IPS DF 4.7 (cell line): ENCODE measurements around the gene CLINT1.
"Not testable (repeated sequence)": the region's sequence is repeated elsewhere in the genome, so short reads cannot be mapped to it uniquely, and the experiment has no call there.

ENCODE experiments used
- DNase-seq: peaks from one replicate; pipeline ENCODE4 v3.0.0-alpha.2; 2013; ENCODE audit warnings: low spot score; ENCODE audit errors: extremely low read depth

The CLINT1 gene

GRCh38 chr5:157862183-157862851 is 3.4 kb upstream of the CLINT1 start:
- DNase-seq = no peak

DNA sequence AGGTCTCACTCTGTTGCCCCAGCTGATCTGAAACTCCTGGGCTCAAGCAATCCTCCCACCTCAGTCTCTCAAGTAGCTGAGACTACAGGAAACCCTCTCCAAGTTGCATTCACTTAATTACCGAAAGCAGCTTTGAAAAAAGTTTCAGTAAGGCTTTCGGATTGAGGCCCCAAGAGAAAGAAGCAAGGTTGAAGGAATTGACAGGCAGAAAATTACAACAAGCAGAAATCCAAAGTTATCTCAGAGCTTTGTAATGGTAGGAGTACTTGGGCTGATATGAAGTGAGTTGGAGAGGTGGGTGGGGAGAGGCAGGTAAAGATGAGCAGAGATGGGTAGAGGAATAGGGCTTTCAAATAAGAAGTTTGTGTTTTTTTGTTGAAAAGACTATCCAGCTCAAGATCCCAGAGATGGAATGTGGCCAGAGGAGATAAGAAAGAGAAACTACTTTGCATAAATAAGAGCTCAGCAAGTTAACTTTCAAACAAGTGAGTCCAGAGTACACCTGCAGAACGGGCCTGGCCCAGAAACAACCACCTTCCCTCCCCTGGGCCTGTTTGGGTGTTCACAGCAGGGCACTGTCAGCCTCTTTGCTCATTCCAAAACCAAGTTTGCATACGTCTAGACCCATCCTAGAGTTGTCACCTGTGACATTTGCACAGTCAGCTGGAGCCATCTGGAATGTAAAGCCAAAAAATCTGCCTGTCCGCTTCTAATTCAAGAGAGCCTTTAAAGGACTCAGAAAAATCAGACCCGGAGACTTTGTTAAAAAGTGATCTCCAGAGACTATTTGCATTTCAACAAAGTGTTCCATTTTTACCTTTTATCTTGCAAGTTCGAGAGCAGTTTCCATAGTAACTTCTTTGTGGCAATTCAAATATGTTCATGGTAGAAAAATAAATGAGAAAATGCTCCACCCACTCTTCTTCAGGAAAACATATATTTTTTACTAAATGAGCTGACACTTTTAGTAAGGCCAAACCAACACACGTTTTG is 2.2 kb upstream of the CLINT1 start:
- DNase-seq = no peak

GRCh38 chr5:157859227-157859575 is 256 bp upstream of the CLINT1 start:
- no peak for DNase-seq

DNA sequence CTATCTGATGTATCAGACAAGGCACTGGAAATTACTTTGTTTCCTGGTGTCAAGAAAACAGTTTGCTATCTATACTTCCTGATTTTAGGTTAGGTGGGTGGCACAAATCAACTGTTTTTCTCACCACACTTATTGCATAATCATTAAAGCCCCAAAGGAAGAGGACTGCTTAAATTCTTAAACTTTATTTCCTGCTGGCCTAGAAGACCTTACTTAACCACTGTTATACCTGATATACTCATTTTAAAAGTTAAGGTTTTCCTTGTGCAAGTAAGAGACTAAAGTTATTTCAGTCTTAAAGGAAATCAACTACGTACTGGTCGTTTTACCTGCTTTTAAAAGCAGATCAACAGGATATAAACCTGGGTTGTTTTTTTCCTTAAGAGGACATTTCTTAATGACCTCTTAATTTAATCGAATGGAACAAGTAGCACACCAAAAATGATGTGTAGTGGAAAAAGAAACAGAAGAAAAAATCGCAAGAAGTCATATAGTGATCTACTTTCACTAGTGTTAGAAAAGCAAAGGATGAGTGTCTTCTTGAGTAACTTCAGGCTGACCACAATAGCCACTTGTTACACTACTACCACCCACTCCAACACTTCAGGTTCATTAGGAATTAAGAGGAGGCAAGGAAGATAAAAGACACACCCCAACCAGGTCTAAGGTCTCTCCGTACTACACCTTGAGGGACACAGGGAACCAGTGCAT is 974 bp downstream of the CLINT1 start:
- no peak for DNase-seq

GRCh38 chr5:157855404-157855994 is 3.4 kb downstream of the CLINT1 start:
- DNase-seq = peak; percentile 56

DNA sequence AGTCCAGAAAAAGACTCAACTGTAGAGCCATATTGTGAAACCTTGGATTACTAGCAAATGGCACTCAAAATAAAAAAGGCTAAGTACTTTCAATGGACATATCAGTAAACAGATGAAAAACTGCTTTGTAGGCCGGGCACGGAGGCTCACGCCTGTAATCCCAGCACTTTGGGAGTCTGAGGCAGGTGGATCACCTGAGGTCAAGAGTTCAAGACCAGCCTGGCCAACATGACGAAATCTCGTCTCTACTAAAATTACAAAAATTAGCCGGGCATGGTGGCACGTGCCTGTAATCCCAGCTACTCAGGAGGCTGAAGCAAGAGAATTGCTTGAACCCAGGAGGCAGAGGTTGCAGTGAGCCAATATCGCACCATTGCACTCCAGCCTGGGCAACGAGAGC is 5.6 kb downstream of the CLINT1 start:
- not testable (repeated sequence) for DNase-seq

DNA sequence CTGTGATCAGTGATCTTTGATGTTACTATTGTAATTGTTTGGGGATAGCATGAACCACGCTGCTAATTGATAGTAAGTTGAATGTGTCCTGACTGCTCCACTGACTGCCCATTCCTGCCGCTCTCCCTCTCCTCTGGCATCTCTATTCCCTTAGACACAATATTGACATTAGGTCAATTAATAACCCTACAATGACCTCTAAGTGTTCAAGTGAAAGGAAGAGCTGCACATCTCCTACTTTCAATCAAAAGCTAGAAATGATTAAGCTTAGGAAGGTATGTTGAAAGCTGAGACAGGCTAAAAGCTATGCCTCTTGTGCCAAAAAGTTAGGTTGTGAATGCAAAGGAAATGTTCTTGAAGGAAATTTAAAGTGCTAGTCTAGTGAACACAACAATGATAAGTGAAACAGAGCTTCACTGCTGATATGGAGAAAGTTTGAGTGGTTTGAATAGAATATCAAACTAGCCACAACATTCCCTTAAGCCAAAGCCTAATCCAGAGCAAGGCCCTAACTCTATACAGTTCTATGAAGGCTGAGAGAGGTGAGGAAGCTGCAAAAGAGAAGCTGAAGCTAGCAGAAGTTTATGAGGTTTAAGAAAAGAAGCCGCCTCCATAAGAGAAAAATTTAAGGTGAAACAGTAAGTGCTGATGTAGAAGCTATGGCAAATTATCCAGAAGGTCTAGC is 12.9 kb downstream of the CLINT1 start:
- DNase-seq = no peak

GRCh38 chr5:157842787-157843186 is 16.2 kb downstream of the CLINT1 start:
- DNase-seq = no peak

DNA sequence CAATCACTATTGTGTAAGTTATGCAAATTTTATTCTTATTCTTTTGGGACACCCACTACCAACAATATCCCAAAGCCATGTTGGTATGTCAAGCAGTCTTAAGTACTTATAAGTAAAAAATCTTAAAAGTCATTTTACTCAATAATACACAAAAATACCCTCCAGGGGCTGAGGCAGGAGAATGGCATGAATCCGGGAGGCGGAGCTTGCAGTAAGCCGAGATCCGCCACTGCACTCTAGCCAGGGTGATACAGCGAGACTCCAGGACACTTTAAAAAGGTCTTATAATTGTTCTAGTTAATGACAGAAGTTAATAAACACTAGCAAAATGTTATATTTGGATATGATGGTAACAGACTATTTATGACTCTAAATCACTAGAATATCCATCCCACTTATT is 16.8 kb downstream of the CLINT1 start:
- DNase-seq = no peak

DNA sequence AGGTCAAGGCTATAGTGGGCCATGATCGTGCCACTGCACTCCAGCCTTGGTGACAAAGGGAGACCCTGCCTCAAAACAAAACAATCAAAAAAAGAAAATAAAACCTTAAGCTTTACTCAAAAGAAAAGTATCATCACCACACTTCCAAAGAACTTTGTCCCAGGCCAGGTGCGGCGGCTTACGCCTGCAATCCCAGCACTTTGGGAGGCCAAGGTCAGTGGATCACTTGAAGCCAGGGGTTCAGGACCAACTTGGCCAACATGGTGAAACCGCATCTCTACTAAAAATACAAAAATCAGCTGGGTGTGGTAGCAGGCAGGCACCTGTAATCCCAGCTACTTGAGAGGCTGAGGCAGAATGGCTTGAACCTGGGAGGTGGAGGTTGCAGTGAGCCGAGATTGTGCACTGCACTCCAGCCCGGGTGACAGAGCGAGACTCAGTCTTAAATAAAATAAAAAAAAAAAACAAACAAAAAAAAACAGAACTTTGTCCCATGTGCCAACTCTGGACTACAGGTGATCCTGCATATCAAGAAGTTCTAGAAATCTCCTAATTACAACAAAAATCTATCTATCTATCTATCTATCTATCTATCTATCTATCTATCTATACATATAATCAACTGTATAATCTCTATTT is 19.7 kb downstream of the CLINT1 start:
- no peak for DNase-seq

- DNase-seq = no peak
These were observed 22.7 kb downstream of the CLINT1 start for GRCh38 chr5:157836121-157836753.

GRCh38 chr5:157835041-157835440 is 23.9 kb downstream of the CLINT1 start:
- DNase-seq = no peak

- DNase-seq = peak; percentile 19
These were observed 29.9 kb downstream of the CLINT1 start for GRCh38 chr5:157828944-157829639.

DNA sequence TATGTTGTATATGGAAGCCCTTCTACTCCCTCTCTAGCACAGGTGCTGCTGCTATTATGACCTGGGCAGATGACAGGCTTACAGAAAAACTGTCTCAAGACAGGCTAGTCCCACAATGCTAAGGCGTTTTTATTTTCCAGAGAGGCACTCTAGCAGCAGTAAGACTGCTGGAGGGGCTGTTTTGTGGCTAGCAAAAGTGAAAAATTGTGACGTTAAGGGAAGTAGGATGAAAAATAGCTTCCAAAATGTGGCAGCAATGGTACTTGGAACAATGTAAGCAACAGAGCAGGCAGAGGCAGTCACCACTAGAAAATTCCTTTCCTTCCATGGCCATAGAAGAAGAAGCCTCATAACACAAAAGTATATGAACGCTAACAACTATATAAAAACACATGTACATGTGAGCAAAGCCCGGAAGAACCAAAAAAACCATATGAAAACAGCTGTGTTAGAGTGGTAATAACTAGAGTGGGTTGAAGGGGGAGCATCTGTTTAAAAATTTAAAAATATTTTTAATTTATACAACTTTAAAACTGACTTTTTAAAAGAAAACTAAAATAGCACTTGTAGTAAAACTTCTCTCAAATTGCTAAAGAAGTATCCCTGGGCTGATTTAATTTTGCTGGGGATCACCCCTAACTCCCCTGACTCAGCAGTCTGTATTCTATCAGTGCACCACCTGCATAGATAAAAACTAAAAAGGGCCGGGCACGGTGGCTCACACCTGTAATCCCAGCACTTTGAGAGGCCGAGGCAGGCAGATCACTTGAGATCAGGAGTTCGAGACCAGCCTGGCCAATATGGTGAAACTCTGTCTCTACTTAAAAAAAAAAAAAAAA is 30.6 kb downstream of the CLINT1 start:
- no peak for DNase-seq

DNA sequence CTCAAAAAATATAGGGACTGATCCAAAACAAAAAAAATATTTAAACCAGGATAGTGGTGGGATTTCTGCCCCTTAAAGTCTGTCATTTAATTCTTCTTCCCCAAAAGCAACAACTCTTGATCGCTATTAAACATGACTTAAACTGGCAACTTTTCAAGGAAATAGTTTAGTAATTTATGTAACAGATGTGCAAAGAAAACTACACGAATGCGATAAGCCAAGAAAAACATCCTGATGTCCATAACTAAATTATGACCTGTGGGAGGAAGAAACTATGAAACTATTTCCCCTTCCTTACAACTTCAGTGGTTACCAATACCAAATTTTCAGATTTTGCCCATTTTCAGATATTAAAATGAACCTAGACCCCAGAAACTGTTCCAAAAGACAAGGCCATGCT is 31.5 kb downstream of the CLINT1 start:
- DNase-seq = no peak

DNA sequence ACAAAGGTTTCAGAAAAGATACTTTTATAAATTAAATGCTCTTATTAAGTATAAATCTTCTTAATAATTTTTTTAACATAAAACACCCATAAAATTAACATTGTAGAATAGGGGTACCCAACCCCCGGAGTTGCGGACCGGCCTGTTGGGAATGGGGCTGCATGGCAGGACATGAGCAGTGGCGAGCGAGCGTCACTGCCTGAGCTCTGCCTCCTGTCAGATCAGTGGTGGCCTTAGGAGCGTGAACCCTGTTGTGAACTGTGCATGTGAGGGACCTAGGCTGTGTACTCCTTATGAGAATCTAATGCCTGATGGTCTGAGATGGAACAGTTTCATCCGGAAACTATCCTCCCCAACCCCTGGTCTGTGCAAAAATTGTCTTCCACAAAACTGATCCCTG is 35.3 kb downstream of the CLINT1 start:
- DNase-seq = no peak

DNA sequence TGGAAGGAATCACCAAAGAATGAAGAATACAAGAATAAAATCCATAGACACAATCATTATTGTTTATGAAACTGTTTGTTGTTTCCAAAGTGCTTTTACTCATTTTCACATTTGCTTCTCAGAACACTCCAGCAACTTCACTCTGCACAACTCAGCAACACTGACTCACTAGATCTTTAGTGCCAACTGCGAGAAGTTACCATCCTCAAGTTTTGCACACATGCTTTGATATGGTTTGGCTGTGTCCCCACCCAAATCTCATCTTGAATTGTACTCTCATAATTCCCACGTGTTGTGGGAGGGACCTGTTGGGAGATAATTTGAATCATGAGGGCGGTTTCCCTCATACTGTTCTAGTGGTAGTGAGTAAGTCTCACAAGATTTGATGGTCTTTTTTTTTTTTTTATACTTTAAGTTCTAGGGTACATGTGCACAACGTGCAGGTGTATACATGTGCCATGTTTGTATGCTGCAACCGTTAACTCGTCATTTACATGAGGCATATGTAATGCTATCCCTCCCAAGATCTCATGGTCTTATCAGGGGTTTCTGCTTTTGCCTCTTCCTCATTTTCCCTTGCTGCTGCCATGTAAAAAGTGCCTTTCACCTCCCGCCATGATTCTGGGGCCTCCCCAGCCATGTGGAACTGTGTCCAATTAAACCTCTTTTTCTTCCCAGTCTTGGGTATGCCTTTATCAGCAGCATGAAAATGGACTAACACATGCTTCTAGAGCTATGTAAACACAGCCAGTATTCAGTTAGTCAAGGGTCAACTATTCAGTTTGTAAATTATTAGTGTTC is 36.9 kb downstream of the CLINT1 start:
- no peak for DNase-seq

DNA sequence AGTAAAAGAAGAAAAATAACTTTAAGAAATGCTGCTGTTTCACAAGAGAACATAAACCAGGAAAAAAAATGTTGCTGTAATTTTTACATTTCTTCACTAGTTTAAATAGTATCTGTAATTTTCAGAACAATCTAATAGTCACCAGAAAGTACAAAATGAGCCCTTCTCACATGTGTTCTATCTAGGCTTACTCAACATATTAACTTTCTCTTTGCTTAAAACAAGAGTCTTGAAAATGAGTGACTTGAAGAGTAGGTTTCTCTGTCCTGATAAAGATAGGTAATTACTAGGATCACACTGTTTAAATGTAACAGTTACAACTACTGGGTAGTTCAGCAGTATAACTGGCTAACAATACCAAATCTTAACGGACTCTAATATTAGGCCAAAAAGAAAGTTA is 37.5 kb downstream of the CLINT1 start:
- no peak for DNase-seq
